Measurements from ENCODE around the gene CBFB.

The CBFB gene

DNA sequence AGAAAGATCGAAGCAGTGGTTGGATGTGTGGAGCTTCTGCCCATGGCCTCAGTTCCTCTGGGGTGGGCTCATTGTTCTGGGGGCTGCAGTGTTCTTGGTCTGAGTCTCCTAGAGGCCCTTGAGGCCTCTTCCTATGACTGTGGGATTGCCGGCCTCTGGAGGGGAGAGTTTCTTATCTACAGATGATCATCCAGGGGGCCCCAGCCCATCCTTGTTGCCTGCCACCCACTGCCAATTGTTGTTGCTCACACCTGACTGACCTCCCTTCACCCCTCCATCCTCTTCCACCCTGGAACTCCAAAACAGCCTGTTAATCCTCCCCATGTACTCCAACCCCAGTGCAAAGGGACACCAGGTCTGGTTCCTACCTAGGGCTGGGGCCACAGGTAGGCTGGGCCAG lies 116.0 kb downstream of the CBFB start:
- ATAC-seq: no peak

DNA sequence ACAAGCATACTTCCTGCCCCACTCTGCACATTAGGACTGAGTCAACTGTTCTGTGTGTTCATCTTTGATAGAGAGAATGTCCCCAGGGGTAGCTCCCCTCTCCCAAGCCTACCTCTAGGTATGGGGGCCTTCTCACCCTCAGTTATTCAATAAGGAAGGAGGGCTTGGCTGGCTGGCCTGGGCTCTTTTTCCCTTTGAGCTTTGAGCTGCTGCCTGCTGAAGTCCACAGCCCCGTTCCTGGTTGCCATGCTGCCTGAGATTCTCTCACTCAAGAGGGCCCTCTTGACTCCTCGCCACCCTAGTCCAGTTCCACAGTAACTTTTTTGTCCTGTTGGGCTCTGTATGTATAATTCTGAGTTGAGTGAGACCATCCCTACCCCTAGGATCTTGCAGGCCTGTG lies 116.8 kb downstream of the CBFB start:
- no peak for ATAC-seq

DNA sequence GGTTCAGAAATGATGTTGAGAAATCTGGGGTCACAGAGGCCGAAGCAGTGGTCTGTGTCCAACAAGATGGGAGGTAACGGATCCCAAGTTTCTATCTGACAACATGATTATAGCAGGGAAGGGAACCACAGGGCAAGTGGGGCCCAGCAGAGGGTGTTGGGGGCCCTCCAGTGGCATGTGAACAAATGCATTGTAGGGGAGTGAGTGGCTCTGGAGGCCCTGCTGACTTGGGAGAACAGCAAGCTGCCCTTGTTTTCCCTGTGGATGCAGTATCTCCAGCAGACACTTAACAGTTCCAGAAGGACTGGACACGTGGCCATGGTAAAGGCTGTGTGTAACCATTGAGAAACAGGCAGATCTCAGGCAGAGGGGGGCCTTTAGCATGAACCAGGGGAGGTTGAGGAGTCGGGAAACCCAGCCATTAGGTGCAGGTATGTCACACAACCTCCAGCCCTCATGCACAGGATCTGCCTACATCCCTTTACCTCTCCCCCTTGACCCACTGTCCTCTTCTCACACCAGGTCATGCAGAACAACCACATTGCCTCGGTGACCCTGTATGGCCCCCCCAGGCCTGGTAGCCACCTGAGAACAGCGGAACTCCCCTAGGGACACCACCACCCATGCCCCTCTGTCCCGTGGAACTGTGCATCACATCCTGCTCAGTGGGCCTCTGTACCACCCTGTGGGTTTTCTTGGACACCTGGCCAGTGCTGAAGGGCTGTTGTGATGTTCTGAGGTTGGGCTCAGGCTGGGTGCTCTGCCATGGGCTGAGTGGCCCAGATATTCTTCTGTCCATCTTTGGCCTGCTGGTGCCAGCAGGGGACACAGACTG lies 117.8 kb downstream of the CBFB start:
- no peak for ATAC-seq

DNA sequence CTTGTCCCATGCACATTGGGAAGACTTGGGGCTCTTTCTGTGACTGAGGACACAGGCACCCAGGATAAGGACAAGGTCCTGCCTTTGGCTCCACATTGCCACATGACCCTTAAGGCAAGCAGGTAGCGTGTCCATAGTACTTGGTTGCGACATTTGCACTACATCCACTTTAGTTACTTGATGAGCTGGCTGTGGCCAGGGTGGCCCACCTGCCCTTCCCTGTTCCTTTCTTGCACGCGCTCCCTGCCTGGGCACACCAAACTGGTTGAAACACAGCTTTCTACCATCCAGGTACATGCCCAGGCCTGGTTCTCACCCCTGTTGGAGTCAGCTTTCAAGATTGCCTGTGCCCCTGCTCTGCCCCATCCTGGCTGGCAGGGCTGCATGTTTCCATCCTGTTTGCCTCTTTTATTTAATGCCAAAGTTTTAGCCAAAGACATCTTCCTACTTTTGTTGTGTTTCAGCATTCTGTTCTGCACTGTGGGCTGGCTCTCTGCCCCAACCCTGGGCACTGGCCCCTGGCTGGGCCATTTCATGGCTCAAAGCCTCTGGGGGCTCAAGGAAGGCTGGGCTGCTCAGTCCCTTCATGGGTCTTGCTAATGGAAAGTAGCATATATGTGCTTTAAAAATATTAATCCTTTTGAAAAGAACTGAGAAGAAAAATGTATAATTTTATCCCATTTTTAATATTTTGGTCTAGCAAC lies 118.6 kb downstream of the CBFB start:
- ATAC-seq: no peak

DNA sequence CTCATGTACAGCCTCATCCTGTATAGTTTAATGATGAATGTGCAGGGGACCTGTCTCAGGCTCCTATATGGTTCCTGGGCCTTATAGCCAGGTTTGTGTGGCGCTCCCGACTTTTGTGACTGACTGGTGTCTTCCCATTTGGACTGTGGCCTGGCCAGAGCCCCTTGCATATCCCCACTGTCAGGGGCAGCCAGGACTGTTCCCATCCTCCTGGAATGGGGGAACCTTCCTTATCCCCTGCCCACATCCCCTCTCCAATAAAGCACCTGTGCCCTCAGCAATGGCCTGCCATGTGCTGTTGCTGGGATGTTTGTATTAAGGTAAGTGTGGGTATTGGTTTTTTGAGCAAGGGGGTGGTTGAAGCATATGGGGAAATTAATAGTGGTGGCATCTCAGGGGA lies 119.3 kb downstream of the CBFB start:
- ATAC-seq: no peak

DNA sequence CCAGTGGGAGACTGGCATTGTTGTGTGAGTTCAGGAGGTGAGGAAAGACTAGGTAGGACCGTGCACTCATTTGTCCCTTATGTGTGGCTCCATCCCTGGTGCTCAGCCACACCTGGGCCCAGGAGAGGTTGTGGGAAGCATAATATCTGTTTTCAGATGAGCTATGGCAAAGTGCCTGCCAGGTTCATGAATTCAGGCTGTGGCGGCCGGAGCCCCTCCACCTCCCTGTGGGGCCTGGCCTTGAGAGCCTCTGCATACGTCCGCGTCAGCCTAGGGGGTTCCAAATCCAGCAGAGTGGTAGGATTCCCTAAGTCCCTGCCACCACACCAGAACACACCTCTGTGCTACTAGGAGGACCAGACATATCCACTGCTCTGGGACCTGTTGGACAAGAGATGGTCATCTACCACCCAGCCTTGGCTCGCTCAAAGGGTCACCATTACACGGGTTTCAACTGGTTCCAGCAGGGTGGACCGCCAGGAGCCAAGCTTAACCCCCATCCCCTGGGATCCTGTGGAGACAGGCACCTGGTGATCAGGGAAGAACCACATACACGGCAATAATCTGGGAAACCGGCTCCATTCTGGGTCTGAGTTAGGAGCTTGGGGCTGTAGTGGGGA lies 119.8 kb downstream of the CBFB start:
- no peak for ATAC-seq

DNA sequence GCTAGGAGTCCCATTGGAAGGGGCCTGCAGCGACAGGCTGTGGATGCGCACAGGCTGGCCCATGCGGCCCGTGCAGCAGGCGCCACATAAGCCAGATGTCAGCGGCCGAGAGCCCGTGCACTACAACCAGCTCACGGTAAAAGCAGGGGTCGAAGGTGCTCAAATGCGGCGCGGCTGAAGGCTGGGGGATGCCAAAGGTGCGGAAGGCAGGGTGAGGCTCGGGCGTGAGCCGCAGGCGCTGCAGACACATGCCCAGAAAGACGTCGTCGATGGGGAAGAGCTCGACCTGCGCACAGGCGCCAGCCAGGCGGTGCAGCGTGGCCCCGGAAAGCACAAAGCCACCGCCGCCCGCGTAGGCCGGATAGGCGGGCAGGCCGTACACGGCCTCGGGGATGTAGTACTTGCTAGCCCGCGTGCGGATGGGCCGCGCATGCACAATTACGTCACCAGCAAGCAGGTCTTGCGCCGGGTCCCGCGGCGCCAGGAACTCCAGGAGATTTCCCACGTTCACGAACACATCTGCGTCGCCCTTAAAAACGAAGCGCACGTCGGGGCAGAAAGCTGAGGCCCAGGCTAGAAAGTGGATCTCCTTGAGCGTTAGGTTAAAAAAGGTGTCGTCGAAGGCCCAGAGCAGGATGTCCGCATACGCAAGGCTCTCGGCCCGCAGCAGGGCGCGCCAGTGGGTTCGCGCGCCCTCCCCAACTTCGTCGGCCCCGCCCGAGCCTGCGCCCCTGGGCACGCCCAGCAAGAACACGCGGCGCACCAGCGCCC lies 120.5 kb downstream of the CBFB start:
- ATAC-seq: no peak

DNA sequence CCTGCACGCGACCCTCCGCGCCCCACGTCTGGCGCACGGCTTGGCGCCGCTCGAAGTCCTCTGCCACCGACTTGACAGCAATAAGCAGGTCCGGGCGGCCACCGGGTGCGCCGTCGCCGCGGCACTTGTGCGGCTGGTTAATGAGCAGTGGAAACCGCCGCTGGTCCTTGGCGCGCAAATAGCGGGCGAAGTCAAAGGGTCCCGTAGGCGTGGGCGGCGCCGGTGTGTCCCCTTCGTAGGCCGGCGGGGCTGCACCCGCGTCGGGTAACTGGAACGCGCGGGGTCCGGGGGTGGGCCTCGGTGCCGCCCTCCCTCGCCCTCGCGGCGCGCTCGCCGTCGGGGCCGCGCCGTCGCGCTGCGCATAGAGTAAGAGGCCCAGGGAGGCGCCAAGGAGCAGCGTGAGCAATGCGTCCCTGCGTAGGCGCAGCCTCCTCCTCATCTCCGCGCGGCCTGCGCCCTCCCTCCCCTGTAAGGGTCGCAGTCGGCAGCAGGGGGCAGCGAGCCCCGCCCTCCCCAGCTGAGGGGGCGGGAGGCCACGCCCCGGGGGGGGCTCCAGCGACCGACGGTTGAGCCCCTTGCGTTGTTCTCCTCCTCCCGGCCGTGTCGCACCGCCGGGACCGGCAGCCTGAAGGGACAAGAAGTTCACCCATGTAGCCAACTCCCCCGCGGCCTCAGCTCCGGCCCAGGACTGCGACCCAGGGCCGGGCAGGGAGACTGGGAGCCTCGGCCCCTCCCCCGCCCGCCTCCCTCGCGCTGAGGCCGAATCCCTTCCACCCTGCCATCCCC lies 121.3 kb downstream of the CBFB start:
- ATAC-seq: peak; percentile 69 to 74
